Adrenal gland (tissue), 12 donors: Measurements from ENCODE around the gene ACCS. TPM values are rescaled to one million over a fixed set of nuclear protein-coding genes. Genes with fewer than 3 reads are reported as not detected.
A peak's percentile ranks its signal among the peaks of the same experiment; 100 is the strongest.

Source experiments
- DNase-seq, 7 donors: peaks; one replicate each; pipeline ENCODE4 v3.0.0-alpha.2; 2019 to 2020
- H3K27ac ChIP-seq, 5 donors: fragments of 200-600 bp; sonication (generic) in 4 of 5; 1 replicate in 3 of 5; 2 replicates in 2 of 5; pipeline versions ENCODE4 v1.5.1 to v1.8.0; 2016 to 2020; ENCODE audit warnings: mild to moderate bottlenecking in 1 of 5
- H3K27me3 ChIP-seq: fragments of 200-600 bp; 2 replicates; pipeline ENCODE4 v1.8.0; 2021
- H3K36me3 ChIP-seq, 2 donors: fragments of 200-600 bp; replicated peaks in 1 of 2; 1 replicate in 1 of 2; 2 replicates in 1 of 2; pipeline versions ENCODE4 v1.5.1 to v1.8.0; 2018 to 2022
- H3K4me1 ChIP-seq, 2 donors: fragments of 200-600 bp; replicated peaks in 1 of 2; 1 replicate in 1 of 2; 2 replicates in 1 of 2; pipeline versions ENCODE4 v1.5.1 to v1.8.0; 2018 to 2021
- H3K4me3 ChIP-seq, 4 donors: fragments of 200-600 bp; sonication (generic) in 3 of 4; one replicate each; pipeline ENCODE4 v1.5.1; 2016 to 2018
- H3K9me3 ChIP-seq, 3 donors: fragments of 200-600 bp; sonication (generic) in 1 of 3; replicated peaks in 1 of 3; 1 replicate in 2 of 3; 2 replicates in 1 of 3; pipeline versions ENCODE4 v1.5.1 to v1.8.0; 2016 to 2021
- CTCF ChIP-seq, 6 experiments: fragments of 450-650 bp in 4 of 6; fragments of 200-600 bp in 2 of 6; sonication (generic) in 1 of 6; IDR thresholded peaks; 1 replicate in 5 of 6; 2 replicates in 1 of 6; pipeline versions ENCODE4 v1.5.1 to v1.8.0; 2016 to 2021; ENCODE audit warnings: antibody characterized with exemption in 6 of 6, mild to moderate bottlenecking in 2 of 6, moderate library complexity in 1 of 6
- POLR2A ChIP-seq, 2 donors: fragments of 450-650 bp; IDR thresholded peaks; one replicate each; pipeline ENCODE4 v1.6.1; 2017; ENCODE audit warnings: antibody characterized with exemption in 2 of 2, mild to moderate bottlenecking in 2 of 2, moderate library complexity in 1 of 2
- WGBS, 4 donors: extraction: QIAGEN DNeasy Blood & Tissue Kit in 2 of 4; methylation state at CpG; one replicate each; pipeline versions ENCODE4 v1.1.5 to v1.1.7; 2013 to 2017; 5-methylcytosine and 5-hydroxymethylcytosine counted together
- intact Hi-C, 2 donors: fragments of 100-400 bp; cut with DNase I; formaldehyde crosslinking; loops; one replicate each; pipeline versions ENCODE4 v1.14.1 to v1.15.0; 2022 to 2023
- polyA plus RNA-seq, 3 donors: library from polyadenylated mRNA; stranded (reverse); fragments of 200-250 nt in 2 of 3; fragments of 350-450 nt in 1 of 3; fragmentation: Illumina TruSeq in 1 of 3; extraction: RNeasy Lipid Tissue Mini Kit (QIAGEN cat#74804) in 1 of 3; gene quantifications; one replicate each; pipeline ENCODE4 v1.2.3, GENCODE V29; 2013 to 2014
- total RNA-seq, 9 donors: library from RNA; depleted of rRNA in 4 of 9; stranded (reverse); fragments of >200 nt in 4 of 9; fragments of 120-200 nt in 1 of 9; fragmentation: NEBNext Ultra II Directional in 1 of 9; extraction: Animal tissue kit (Norgen Biotek cat#: 25700) in 1 of 9; gene quantifications; one replicate each; pipeline versions ENCODE4 v1.1.0 to v1.2.4, GENCODE V29; 2013 to 2023
- donor health status: healthy with polysubstance abuse.
- donor health status: Bipolar disorder and iron deficiency.
- donor health status: DM: yes; HTN: yes; CAD: no.
- donor health status: DM: no; HTN: no; CAD: no.
- donor health status: DM: no; HTN: no; CAD: no.
- donor health status: DM: yes; HTN: yes; CAD: no.

Gene ACCS
- total and polyA plus RNA-seq, 12 donors: 9.8 to 195 (median 41.4) TPM

- H3K27ac ChIP-seq: no peak overlapping the region
- TF ChIP-seq POLR2A (IDR thresholded peaks at IDR 0.05): no peak
- TF ChIP-seq CTCF (IDR thresholded peaks at IDR 0.05): no peak
- no peak overlapping the region for H3K4me3 ChIP-seq
- H3K4me1 ChIP-seq: peaks cover 0 to 5% of the 10 kb centered on the region in 2 donors
- intact Hi-C loops: no loop called here
- DNase-seq: peak; percentile 73 to 92 (median 88)
- no peaks in the 10 kb centered on the region for H3K9me3 ChIP-seq
- H3K27me3 ChIP-seq: no peaks in the 10 kb centered on the region
- H3K36me3 ChIP-seq: peaks cover 0 to 29% of the 10 kb centered on the region in 2 donors
- 52 to 60% (median 57%) methylated on average over 7 of the region's 7 CpGs for WGBS, 4 donors
Measured at GRCh38 chr11:44112091-44112821, 46.2 kb downstream of the ACCS start.

DNA sequence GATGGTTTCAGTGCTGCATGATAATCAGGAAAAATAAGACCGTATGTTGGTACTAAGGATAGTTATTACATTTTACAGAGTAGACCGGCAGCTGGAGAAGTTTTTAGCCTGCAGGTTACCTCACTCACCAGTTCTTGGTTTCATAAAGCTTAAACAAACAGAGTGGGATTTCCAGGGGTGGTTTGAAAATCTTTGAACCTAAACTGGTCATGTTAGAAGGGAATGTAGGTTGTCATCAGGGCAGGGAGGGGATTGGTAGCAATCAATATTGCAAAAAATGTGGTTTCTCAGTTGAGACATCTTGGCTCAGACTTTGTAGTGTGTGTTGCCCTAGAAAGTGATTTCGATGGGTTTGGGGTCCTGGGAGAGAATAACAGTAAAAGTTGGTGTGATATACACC, 46.9 kb downstream of the ACCS start:
- intact Hi-C loops: no loop called here
- Histone ChIP-seq H3K27me3 (no peaks in the 10 kb centered on the region), H3K36me3 (peaks cover 0 to 27% of the 10 kb centered on the region in 2 donors)

DNA sequence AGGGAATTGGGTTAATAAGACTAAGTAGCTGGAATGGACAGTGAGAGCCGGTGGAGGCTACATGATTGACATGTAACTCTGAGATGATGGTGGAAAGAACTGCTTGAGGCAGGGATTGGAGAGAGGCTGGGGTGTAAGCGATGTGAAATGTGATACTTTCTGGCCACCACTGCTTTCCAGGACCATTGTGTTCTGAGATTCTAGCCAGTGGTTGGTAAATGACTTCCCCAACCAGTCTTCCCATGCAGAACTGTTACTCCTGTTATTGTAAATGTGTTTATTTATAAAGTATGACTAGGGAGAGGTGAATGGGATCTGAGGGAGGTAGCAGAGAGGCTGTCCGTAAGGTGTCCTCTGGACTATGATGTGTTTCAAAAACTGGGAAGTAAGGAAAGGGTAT, 47.5 kb downstream of the ACCS start:
- intact Hi-C loops: no loop called here
- no peak overlapping the region for H3K27ac ChIP-seq
- peaks cover 0 to 22% of the 10 kb centered on the region in 2 donors for H3K36me3 ChIP-seq
- TF ChIP-seq CTCF (IDR thresholded peaks at IDR 0.05) (no peak), POLR2A (IDR thresholded peaks at IDR 0.05) (no peak)
- H3K4me3 ChIP-seq: no peak overlapping the region
- H3K27me3 ChIP-seq: no peaks in the 10 kb centered on the region
- peaks cover 0 to 5% of the 10 kb centered on the region in 2 donors for H3K4me1 ChIP-seq
- 89 to 93% (median 91%) methylated on average over 3 of the region's 3 CpGs for WGBS, 4 donors
- no peak for DNase-seq
- no peaks in the 10 kb centered on the region for H3K9me3 ChIP-seq

More for the DNA sequence above, 46.9 kb downstream of the ACCS start:
- H3K4me1 ChIP-seq: peaks cover 0 to 5% of the 10 kb centered on the region in 2 donors
- no peaks in the 10 kb centered on the region for H3K9me3 ChIP-seq
- no peak for TF ChIP-seq POLR2A (IDR thresholded peaks at IDR 0.05)
- TF ChIP-seq CTCF (IDR thresholded peaks at IDR 0.05): no peak
- no peak for DNase-seq
- 88 to 97% (median 91%) methylated on average over 3 of the region's 3 CpGs for WGBS, 4 donors
- no peak overlapping the region for H3K4me3 ChIP-seq
- H3K27ac ChIP-seq: no peak overlapping the region

DNA sequence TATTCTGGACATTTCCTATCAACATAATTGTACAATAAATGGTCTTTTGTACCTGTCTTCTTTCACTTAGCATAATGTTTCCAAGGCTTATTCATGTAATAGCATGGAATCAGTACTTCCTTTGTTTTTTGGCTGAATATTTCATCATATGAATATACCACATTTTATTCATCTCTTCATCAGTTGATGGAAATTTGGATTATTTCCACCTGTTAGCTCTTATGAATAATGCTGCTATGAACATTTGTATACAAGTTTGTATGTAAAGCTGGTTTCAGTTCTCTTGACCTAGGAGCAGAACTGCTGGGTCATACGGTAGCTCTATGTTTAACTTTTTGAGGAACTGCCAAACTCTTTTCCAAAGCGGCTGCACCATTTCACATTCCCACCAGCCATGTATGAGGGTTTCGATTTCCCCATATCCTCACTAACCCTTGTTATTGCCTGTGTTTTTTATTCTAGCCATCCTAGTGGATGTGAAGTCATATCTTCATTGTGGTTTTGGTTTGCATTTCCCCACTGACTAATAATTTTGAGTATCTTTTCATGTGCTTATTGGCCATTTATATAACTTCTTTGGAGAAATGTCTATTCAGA, 50.3 kb downstream of the ACCS start:
- WGBS, 4 donors: 74 to 81% (median 77%) methylated on average over 3 of the region's 3 CpGs
- Histone ChIP-seq H3K9me3 (no peaks in the 10 kb centered on the region), H3K4me1 (peaks cover 0 to 5% of the 10 kb centered on the region in 2 donors), H3K27me3 (no peaks in the 10 kb centered on the region), H3K27ac (no peak overlapping the region), H3K36me3 (peaks cover 0 to 22% of the 10 kb centered on the region in 2 donors), H3K4me3 (no peak overlapping the region)
- TF ChIP-seq POLR2A (IDR thresholded peaks at IDR 0.05): no peak
- TF ChIP-seq CTCF (IDR thresholded peaks at IDR 0.05): no peak
- intact Hi-C loops: no loop called here
- peak in 1 of 7 donors; percentile 9 for DNase-seq
